ENCODE results near the gene LMNTD2.

DNA sequence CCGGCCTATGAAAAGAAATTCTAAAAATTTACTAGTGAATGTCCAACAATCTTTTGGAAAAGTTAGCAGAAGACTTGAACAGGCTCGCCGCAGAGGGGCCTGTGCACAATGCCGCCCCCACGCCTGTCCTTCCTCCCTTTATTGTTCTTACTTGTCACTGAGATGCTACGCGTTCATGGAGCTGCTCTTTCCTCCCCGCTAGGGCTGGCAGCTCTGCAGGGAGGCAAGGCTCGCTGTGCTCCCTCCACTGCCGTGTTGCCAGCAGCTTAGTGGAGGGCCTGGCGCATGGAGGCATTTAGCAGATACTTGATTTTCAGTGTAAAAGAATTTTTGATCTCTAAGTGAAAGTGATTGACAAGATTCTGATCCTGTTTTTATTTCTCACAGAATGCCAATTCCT lies 30.5 kb upstream of the LMNTD2 start:
- no peak for TF ChIP-seq EZH2 (IDR thresholded peaks at IDR 0.05; ENCODE audit: borderline replicate concordance)
- TF ChIP-seq, protein P1, sequence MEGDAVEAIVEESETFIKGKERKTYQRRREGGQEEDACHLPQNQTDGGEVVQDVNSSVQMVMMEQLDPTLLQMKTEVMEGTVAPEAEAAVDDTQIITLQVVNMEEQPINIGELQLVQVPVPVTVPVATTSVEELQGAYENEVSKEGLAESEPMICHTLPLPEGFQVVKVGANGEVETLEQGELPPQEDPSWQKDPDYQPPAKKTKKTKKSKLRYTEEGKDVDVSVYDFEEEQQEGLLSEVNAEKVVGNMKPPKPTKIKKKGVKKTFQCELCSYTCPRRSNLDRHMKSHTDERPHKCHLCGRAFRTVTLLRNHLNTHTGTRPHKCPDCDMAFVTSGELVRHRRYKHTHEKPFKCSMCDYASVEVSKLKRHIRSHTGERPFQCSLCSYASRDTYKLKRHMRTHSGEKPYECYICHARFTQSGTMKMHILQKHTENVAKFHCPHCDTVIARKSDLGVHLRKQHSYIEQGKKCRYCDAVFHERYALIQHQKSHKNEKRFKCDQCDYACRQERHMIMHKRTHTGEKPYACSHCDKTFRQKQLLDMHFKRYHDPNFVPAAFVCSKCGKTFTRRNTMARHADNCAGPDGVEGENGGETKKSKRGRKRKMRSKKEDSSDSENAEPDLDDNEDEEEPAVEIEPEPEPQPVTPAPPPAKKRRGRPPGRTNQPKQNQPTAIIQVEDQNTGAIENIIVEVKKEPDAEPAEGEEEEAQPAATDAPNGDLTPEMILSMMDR (IDR thresholded peaks at IDR 0.05; ENCODE audit: poor library complexity), result no peak
